ENCODE data around the gene KANK3. TPM values are rescaled to one million over a fixed set of nuclear protein-coding genes. Genes with fewer than 3 reads are reported as not detected.
"Not testable (repeated sequence)": the region's sequence is repeated elsewhere in the genome, so short reads cannot be mapped to it uniquely, and the experiment has no call there.

Gene KANK3
- 0.74 TPM in 1 of 2 replicates, not detected in the other for total RNA-seq (2014; rRNA removed; shearing (Covaris generic))

- peak; percentile 90 for DNase-seq (ENCODE audit: low read depth)
Observed at GRCh38 chr19:8342684-8343482, at the start of gene KANK3. Gene KANK3, minus strand, starts transcription at chr19:8343262. Its CDS starts 5,434 bp downstream, at chr19:8337828.

- DNase-seq (ENCODE audit: low read depth), result no peak
Observed at GRCh38 chr19:8392017-8392591, 49.0 kb upstream of the KANK3 start.

GRCh38 chr19:8391198-8392016 is 48.3 kb upstream of the KANK3 start:
- no peak for DNase-seq (ENCODE audit: low read depth)

GRCh38 chr19:8390617-8390981 is 47.5 kb upstream of the KANK3 start:
- DNase-seq (ENCODE audit: low read depth), result peak; percentile 82

GRCh38 chr19:8389891-8390616 is 47.0 kb upstream of the KANK3 start, which contains the start of gene RAB11B:
Gene RAB11B, plus strand, starts transcription at chr19:8390360. Its CDS starts 57 bp downstream, at chr19:8390417.
- DNase-seq (ENCODE audit: low read depth), result peak; percentile 100

GRCh38 chr19:8388612-8388958 is 45.5 kb upstream of the KANK3 start:
- DNase-seq (ENCODE audit: low read depth), result no peak

GRCh38 chr19:8387688-8388611 is 44.9 kb upstream of the KANK3 start:
- DNase-seq (ENCODE audit: low read depth), result no peak

GRCh38 chr19:8386990-8387389 is 43.9 kb upstream of the KANK3 start:
- no peak for DNase-seq (ENCODE audit: low read depth)

- DNase-seq (ENCODE audit: low read depth), result not testable (repeated sequence)
Observed at GRCh38 chr19:8386419-8386818, 43.4 kb upstream of the KANK3 start.

GRCh38 chr19:8385566-8385965 is 42.5 kb upstream of the KANK3 start:
- DNase-seq (ENCODE audit: low read depth), result not testable (repeated sequence)

- DNase-seq (ENCODE audit: low read depth), result not testable (repeated sequence)
Observed at GRCh38 chr19:8385103-8385502, 42.0 kb upstream of the KANK3 start.

- DNase-seq (ENCODE audit: low read depth), result not testable (repeated sequence)
Observed at GRCh38 chr19:8384569-8384968, 41.5 kb upstream of the KANK3 start.

GRCh38 chr19:8379156-8379891 is 36.3 kb upstream of the KANK3 start:
- not testable (repeated sequence) for DNase-seq (ENCODE audit: low read depth)

GRCh38 chr19:8377598-8377997 is 34.5 kb upstream of the KANK3 start:
- no peak for DNase-seq (ENCODE audit: low read depth)

- not testable (repeated sequence) for DNase-seq (ENCODE audit: low read depth)
Observed at GRCh38 chr19:8376373-8376974, 33.4 kb upstream of the KANK3 start.

GRCh38 chr19:8375766-8376165 is 32.7 kb upstream of the KANK3 start:
- DNase-seq (ENCODE audit: low read depth), result not testable (repeated sequence)

GRCh38 chr19:8373867-8374813 is 31.1 kb upstream of the KANK3 start:
- no peak for DNase-seq (ENCODE audit: low read depth)
